Measurements from ENCODE around the gene FBF1. TPM values are rescaled to one million over a fixed set of nuclear protein-coding genes. Genes with fewer than 3 reads are reported as not detected.

Gene FBF1
- total RNA-seq, 1 donor from 2014 or later, result 27.5 TPM

DNA sequence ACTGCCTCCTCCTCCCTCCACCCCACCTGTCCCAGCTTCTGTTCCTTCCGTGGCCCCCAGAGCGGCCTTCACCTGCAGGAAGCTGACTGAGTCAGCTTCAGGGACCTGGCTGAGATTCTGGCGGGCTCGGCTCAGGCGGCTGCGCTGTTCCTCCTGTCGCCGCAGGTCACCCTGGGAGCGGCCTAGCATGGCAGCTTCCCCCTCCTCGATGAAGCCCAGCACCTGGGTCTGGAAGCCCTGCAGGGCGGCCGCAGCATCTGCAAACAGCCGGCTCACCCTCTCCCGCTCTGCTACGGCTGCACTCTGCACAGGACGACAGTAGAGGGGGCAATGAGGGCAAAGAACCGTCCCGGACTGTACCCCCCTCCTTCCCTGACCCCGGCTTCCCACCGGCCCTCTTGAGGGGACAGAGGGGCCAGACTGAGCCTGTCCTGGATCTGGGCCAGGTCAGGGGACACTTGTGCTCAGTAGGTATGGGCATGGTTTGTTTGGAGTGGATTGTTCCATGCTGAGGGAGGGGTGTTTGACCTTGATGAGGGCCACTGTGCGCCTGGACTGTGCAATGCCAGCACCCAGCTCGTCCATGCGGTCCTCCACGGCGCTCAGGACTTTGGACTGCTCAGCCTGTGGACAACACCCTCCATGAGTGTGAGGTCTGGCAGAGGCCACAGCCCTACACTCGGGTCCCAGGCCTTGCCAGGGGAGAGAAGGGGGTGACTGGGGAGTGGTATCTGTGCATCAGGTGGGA is 64.5 kb downstream of the FBF1 start:
- no peaks in the 10 kb centered on the region for H3K4me1 Mint-ChIP-seq (ENCODE audit: unreplicated experiment)
- peaks cover 38% of the 10 kb centered on the region for H3K27me3 Mint-ChIP-seq
- peak overlapping the region; percentile 18 for H3K27ac Mint-ChIP-seq
- no peak for DNase-seq (ENCODE audit: extremely low spot score, unreplicated experiment)
- peak overlapping the region; percentile 77 for H3K4me3 Mint-ChIP-seq
- TF ChIP-seq, protein P1, sequence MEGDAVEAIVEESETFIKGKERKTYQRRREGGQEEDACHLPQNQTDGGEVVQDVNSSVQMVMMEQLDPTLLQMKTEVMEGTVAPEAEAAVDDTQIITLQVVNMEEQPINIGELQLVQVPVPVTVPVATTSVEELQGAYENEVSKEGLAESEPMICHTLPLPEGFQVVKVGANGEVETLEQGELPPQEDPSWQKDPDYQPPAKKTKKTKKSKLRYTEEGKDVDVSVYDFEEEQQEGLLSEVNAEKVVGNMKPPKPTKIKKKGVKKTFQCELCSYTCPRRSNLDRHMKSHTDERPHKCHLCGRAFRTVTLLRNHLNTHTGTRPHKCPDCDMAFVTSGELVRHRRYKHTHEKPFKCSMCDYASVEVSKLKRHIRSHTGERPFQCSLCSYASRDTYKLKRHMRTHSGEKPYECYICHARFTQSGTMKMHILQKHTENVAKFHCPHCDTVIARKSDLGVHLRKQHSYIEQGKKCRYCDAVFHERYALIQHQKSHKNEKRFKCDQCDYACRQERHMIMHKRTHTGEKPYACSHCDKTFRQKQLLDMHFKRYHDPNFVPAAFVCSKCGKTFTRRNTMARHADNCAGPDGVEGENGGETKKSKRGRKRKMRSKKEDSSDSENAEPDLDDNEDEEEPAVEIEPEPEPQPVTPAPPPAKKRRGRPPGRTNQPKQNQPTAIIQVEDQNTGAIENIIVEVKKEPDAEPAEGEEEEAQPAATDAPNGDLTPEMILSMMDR (conservative IDR thresholded peaks at IDR 0.05), result peak; percentile 19
- H3K36me3 Mint-ChIP-seq, result no peaks in the 10 kb centered on the region
- H3K9me3 Mint-ChIP-seq, result no peaks in the 10 kb centered on the region

DNA sequence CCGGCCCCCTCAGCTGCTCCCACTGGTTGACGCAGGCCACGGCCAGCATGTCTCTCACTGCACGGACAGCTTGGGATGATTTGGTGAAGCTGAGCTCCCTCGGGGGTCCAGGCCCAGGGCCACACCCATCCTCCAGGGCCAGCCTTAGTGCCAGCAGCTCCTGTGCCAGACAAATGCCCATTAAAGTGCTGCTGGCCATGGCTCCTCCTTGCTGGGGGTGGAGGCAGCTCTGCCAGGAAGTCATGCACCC is 65.0 kb downstream of the FBF1 start:
- H3K4me1 Mint-ChIP-seq (ENCODE audit: unreplicated experiment), result no peaks in the 10 kb centered on the region

DNA sequence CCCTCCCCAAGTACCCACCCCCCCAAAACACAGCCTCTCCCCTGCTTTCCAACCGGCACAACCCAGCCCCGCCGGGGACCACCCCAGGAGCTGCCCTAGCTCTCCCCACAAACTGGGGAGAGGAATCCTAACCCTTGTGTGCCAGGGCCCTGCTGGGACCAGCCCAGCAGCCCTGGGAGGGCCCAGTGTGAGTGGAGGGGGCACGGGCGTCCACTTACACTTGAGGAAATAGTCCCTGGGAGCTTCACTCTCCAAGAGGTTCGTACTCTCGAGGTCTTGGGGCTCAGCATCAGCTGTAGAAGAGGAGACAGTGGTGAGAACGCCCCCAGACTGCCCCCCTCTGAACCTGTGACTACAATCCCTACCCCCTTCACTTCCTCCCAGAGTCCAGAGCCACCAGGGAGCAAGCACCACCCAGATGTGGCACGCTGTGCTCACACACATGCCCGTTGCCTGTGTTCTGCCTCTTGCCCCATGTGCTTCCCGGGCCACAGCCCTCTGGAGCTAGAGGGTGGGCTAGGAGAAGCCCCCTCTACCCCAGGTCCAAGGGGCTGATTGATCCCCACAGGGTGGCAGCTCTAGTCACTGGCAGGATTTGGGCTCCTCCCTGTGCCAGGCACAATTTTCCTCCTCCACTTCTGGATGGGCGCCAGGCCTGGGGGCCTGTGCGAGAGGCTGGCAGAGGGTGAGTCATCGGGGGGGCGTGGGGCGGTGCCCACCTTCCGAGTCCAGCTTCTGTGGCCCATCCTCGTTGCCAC is 65.5 kb downstream of the FBF1 start:
- Mint-ChIP-seq H3K27me3 (peaks cover 31% of the 10 kb centered on the region), H3K9me3 (no peaks in the 10 kb centered on the region), H3K36me3 (no peaks in the 10 kb centered on the region), H3K4me3 (no peak overlapping the region), H3K4me1 (ENCODE audit: unreplicated experiment) (no peaks in the 10 kb centered on the region), H3K27ac (no peak overlapping the region)
- no peak for DNase-seq (ENCODE audit: extremely low spot score, unreplicated experiment)
- TF ChIP-seq, protein P1 (conservative IDR thresholded peaks at IDR 0.05), result no peak

More for the DNA sequence above, 65.0 kb downstream of the FBF1 start:
- H3K36me3 Mint-ChIP-seq, result no peaks in the 10 kb centered on the region
- H3K4me3 Mint-ChIP-seq, result no peak overlapping the region
- H3K27ac Mint-ChIP-seq, result no peak overlapping the region
- DNase-seq (ENCODE audit: extremely low spot score, unreplicated experiment), result no peak
- TF ChIP-seq, protein P1 (conservative IDR thresholded peaks at IDR 0.05), result no peak
- peaks cover 36% of the 10 kb centered on the region for H3K27me3 Mint-ChIP-seq
- no peaks in the 10 kb centered on the region for H3K9me3 Mint-ChIP-seq

DNA sequence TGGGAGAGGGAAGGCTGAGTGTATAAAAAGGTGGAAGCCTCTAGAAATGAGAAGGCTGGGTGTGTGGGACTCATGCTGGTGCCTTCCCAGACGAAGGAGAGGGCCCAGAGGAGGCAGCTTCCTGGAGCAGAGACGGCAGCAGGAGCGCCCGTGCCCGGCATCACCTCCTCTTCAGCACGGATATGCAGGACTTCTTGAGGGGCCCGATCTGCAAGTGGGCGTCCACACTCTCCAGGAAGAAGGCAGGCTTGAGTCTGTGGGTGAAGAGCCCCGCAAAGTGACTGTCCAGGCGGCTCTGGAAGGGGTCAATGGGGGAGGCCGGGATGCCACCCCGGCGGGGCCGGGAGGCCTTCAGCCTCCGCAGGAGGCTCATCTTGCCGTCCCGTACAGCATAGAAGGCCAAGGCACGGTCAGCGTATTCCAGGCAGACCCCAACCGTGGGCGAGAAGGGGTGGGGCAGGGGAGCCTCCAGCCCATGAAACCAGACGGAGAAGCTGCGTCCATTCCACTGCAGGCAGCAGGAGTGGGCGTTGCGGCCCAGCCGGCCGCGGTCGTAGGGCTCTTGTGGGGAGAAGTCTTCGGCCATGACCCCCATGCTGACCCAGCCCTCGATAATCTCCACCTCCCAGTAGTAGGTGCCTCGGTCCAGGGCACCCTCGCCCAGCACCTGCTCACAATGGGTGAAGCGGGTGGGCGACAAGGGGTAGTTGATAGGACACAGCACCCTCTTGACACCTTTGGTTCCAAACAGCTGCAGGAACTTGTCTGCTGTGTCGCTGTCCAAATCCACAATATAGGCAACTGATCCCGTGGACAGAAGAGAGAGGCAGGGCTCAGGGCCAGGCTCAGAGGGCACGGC is 66.3 kb downstream of the FBF1 start:
- Mint-ChIP-seq H3K27me3 (peaks cover 24% of the 10 kb centered on the region), H3K4me3 (no peak overlapping the region), H3K36me3 (no peaks in the 10 kb centered on the region), H3K4me1 (ENCODE audit: unreplicated experiment) (no peaks in the 10 kb centered on the region), H3K27ac (no peak overlapping the region), H3K9me3 (no peaks in the 10 kb centered on the region)
- DNase-seq (ENCODE audit: extremely low spot score, unreplicated experiment), result no peak
- TF ChIP-seq, protein P1 (conservative IDR thresholded peaks at IDR 0.05), result no peak

DNA sequence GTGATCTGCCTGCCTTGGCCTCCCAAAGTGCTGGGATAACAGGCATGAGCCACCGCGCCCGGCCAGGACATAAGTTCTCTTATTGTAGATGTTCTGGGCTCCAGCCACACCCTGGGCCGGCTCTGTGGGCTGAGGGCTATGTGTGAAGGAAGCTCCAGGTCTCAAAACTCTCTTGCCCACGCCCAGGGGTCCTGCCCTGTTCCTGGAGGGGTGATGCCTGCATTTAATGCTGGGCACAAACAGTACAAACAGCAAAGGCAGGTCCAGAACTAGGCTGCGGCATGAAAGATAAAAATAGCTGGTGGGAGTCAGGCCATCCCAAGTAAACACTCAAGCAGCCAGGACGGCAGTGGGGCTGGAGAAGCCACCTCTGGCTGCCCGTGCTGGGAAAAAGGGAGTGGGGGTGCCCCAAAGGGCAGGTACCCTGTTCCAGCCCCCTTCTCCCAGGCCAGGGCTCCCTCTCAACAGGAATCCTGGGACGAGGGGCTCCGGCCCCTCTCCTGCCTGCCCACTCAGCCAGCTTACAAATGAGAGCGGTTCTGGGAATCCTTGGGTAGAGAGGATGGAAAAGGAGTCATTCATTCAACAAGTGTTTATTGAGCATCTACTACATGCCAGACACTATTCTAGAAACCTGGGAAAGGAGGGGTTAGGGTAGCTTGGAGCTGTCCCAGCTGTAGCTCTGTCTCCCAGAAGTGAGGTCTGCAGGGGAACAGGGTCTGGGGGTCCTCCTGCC is 67.1 kb downstream of the FBF1 start:
- Mint-ChIP-seq H3K9me3 (no peaks in the 10 kb centered on the region), H3K27ac (no peak overlapping the region), H3K36me3 (no peaks in the 10 kb centered on the region), H3K27me3 (peaks cover 17% of the 10 kb centered on the region), H3K4me3 (no peak overlapping the region), H3K4me1 (ENCODE audit: unreplicated experiment) (no peaks in the 10 kb centered on the region)
- TF ChIP-seq, protein P1 (conservative IDR thresholded peaks at IDR 0.05), result no peak
- DNase-seq (ENCODE audit: extremely low spot score, unreplicated experiment), result no peak
